A673 (cell line): ENCODE measurements around the gene CES5A. TPM values are rescaled to one million over a fixed set of nuclear protein-coding genes. Genes with fewer than 3 reads are reported as not detected.

Source experiments
- BruUV-seq: library from RNA; stranded (reverse); fragments of 400-500 nt; replicated peaks from 2 replicates; lab custom pipeline; 2021; lab: Mats Ljungman, UMichigan
- CTCF ChIA-PET: fragments of 300-600 bp; sonication (Branson Sonifier 250); formaldehyde crosslinking; loops from one replicate; lab custom pipeline; 2022; ENCODE audit warnings: antibody characterized with exemption; lab: Charles Lee
- POLR2A ChIA-PET: fragments of 300-600 bp; sonication (Branson Sonifier 250); formaldehyde crosslinking; loops from one replicate; lab custom pipeline; 2022; ENCODE audit warnings: antibody characterized with exemption; ENCODE audit not compliant: low non-redundant PET; lab: Charles Lee
- DNase-seq: peaks from one replicate; pipeline ENCODE4 v3.0.0-alpha.2; 2015; ENCODE audit warnings: low spot score
- H3K27ac ChIP-seq: fragments of 200-600 bp; sonication (generic); 2 replicates; pipeline ENCODE4 v1.5.1; 2016; ENCODE audit warnings: mixed run types, low read depth, mild to moderate bottlenecking, mixed read lengths, antibody characterized with exemption, low read length; ENCODE audit not compliant: poor library complexity, severe bottlenecking
- H3K27me3 ChIP-seq: fragments of 200-600 bp; sonication (generic); replicated peaks from 2 replicates; pipeline ENCODE4 v1.6.1; 2017; ENCODE audit warnings: mixed run types, low read depth, mild to moderate bottlenecking, mixed read lengths, antibody characterized with exemption, low read length; ENCODE audit not compliant: insufficient read depth, poor library complexity
- H3K36me3 ChIP-seq: fragments of 200-600 bp; sonication (generic); 2 replicates; pipeline ENCODE4 v1.6.1; 2016; ENCODE audit warnings: mixed run types, mild to moderate bottlenecking, mixed read lengths, antibody characterized with exemption, low read length; ENCODE audit not compliant: insufficient read depth, poor library complexity, severe bottlenecking
- H3K4me1 ChIP-seq: fragments of 200-600 bp; sonication (generic); 2 replicates; pipeline ENCODE4 v1.6.1; 2017; ENCODE audit warnings: mixed run types, mild to moderate bottlenecking, mixed read lengths, antibody characterized with exemption, low read length; ENCODE audit not compliant: insufficient read depth, poor library complexity, severe bottlenecking
- H3K4me3 ChIP-seq: fragments of 200-600 bp; sonication (generic); 2 replicates; pipeline ENCODE4 v1.5.1; 2016; ENCODE audit warnings: low read depth, mixed run types, mild to moderate bottlenecking, mixed read lengths, low read length; ENCODE audit not compliant: poor library complexity, severe bottlenecking
- H3K9me3 ChIP-seq: fragments of 200-600 bp; sonication (generic); 2 replicates; pipeline ENCODE4 v1.6.1; 2016; ENCODE audit warnings: mixed run types, low read depth, mild to moderate bottlenecking, mixed read lengths, antibody characterized with exemption, low read length; ENCODE audit not compliant: poor library complexity, severe bottlenecking
- CTCF ChIP-seq: fragments of 300-800, 200-600 bp; sonication (generic); conservative IDR thresholded peaks from 2 replicates; pipeline ENCODE4 v1.5.1; 2017; ENCODE audit warnings: low read depth, mild to moderate bottlenecking, antibody characterized with exemption, low read length, moderate library complexity, mixed read lengths
- EZH2 ChIP-seq: fragments of 200-600 bp; sonication (generic); IDR thresholded peaks from 2 replicates; pipeline ENCODE4 v1.6.1; 2017; ENCODE audit warnings: borderline replicate concordance, low read depth, mild to moderate bottlenecking, mixed read lengths, antibody characterized with exemption, low read length; ENCODE audit not compliant: poor library complexity, severe bottlenecking
- intact Hi-C: fragments of 100-400 bp; cut with micrococcal nuclease; formaldehyde crosslinking; loops from one replicate; pipeline ENCODE4 v1.10.0; 2022; ENCODE audit not compliant: unreplicated experiment
- total RNA-seq: library from RNA; stranded (reverse); gene quantifications from 2 replicates; pipeline ENCODE4 v1.2.3, GENCODE V29; 2021

The CES5A gene
- total RNA-seq, 1 experiment from 2014 or later = not detected

DNA sequence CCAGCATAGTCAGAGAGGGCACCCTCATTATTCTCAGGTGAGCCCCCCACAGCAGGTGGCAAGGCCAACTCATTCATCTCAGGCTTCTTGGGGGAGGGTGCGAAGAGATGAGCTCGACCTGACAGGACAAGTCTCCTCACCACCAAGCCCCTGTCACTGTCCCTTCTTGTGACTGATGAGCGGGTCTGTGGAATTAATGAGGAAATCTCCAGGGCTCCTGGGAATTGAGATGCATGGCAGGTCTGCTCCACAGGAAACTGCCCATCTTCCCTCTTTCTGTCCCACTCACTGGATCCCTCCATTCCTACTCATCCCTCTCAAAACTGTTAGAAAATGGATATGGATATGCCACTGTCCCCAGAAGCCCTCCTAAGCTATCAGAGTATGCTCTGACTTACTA is 32.5 kb upstream of the CES5A start:
- TF ChIP-seq EZH2 = no peak
- no peak for TF ChIP-seq CTCF
- BruUV-seq = no TSS peak
- H3K36me3 ChIP-seq = no peaks in the 10 kb centered on the region
- DNase-seq = no peak
- CTCF ChIA-PET = no interaction called here
- no peak overlapping the region for H3K4me3 ChIP-seq
- POLR2A ChIA-PET = no interaction called here
- no peaks in the 10 kb centered on the region for H3K4me1 ChIP-seq
- H3K27me3 ChIP-seq = peaks cover 39% of the 10 kb centered on the region
- no peak overlapping the region for H3K27ac ChIP-seq
- no peaks in the 10 kb centered on the region for H3K9me3 ChIP-seq
- intact Hi-C loops = no loop called here

- Histone ChIP-seq H3K27me3 (peaks cover 30% of the 10 kb centered on the region), H3K36me3 (no peaks in the 10 kb centered on the region), H3K9me3 (no peaks in the 10 kb centered on the region), H3K27ac (no peak overlapping the region), H3K4me3 (no peak overlapping the region), H3K4me1 (no peaks in the 10 kb centered on the region)
- intact Hi-C loops = no loop called here
- TF ChIP-seq EZH2 (no peak), CTCF (no peak)
- no TSS peak for BruUV-seq
- ChIA-PET CTCF (no interaction called here), POLR2A (no interaction called here)
- no peak for DNase-seq
Observed at GRCh38 chr16:55906123-55906522, 30.9 kb upstream of the CES5A start.

GRCh38 chr16:55905651-55906050 is 30.5 kb upstream of the CES5A start:
- DNase-seq = no peak
- Histone ChIP-seq H3K27ac (no peak overlapping the region), H3K27me3 (peaks cover 30% of the 10 kb centered on the region), H3K4me3 (no peak overlapping the region), H3K9me3 (no peaks in the 10 kb centered on the region), H3K4me1 (no peaks in the 10 kb centered on the region), H3K36me3 (no peaks in the 10 kb centered on the region)
- BruUV-seq = no TSS peak
- ChIA-PET CTCF (no interaction called here), POLR2A (no interaction called here)
- intact Hi-C loops = no loop called here
- TF ChIP-seq EZH2 (no peak), CTCF (no peak)
